A673 (cell line): ENCODE measurements around the gene BTBD19.

Source experiments
- EZH2 ChIP-seq: fragments of 200-600 bp; sonication (generic); IDR thresholded peaks from 2 replicates; pipeline ENCODE4 v1.6.1; 2017; ENCODE audit warnings: borderline replicate concordance, low read depth, mild to moderate bottlenecking, mixed read lengths, antibody characterized with exemption, low read length; ENCODE audit not compliant: poor library complexity, severe bottlenecking
- TF ChIP-seq, protein P1 (sequence below): fragments of 300-800, 200-600 bp; sonication (generic); conservative IDR thresholded peaks from 2 replicates; pipeline ENCODE4 v1.5.1; 2017; ENCODE audit warnings: low read depth, mild to moderate bottlenecking, antibody characterized with exemption, low read length, moderate library complexity, mixed read lengths

DNA sequence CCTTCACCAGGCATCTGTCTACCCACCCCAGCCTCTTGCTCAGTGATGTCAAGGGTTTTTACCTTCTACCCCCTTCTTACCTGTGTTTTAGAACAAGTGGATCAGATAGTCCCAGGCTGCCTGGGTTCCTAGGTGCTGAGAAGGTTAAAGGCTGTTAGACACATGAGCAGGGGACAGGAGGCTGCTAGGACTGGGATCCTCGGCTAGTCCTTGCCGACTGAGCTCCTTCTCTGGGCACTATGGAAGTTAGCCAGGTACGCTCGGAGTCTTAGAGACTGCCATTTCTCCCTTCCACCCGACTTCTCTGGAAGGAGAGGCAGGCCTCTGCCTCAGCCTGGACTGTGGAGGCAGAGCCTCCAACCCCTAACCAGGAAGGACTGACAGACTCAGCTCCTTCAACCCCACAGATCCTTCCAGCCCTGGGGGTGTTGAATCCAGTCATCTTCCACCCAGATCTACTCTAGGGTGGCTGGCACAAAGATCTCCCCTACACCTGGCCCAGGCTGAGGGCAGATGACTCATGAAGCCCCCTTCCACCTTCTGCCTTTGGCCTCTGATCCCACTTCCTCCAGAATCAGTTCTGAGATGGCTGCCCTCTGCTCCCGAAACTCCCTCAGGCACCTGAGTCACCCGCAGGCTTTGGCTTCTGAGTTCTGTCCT, 1.5 kb upstream of the BTBD19 start, which contains the start of gene DYNLT4:
- TF ChIP-seq, protein P1, sequence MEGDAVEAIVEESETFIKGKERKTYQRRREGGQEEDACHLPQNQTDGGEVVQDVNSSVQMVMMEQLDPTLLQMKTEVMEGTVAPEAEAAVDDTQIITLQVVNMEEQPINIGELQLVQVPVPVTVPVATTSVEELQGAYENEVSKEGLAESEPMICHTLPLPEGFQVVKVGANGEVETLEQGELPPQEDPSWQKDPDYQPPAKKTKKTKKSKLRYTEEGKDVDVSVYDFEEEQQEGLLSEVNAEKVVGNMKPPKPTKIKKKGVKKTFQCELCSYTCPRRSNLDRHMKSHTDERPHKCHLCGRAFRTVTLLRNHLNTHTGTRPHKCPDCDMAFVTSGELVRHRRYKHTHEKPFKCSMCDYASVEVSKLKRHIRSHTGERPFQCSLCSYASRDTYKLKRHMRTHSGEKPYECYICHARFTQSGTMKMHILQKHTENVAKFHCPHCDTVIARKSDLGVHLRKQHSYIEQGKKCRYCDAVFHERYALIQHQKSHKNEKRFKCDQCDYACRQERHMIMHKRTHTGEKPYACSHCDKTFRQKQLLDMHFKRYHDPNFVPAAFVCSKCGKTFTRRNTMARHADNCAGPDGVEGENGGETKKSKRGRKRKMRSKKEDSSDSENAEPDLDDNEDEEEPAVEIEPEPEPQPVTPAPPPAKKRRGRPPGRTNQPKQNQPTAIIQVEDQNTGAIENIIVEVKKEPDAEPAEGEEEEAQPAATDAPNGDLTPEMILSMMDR, result no peak
- TF ChIP-seq EZH2, result no peak
